GM19452 (cell line): ENCODE data around the gene MAD1L1.

Experiments used
- ATAC-seq: cut with Tn5 transposase; IDR thresholded peaks from one replicate; pipeline ENCODE4 v1.9.1; 2021; ENCODE audit not compliant: unreplicated experiment

Gene MAD1L1

GRCh38 chr7:2201686-2202360 is 30.9 kb downstream of the MAD1L1 start:
- ATAC-seq = no peak

GRCh38 chr7:2201128-2201527 is 31.6 kb downstream of the MAD1L1 start:
- ATAC-seq = no peak

- ATAC-seq = no peak
Measured at GRCh38 chr7:2200584-2200980, 32.2 kb downstream of the MAD1L1 start.

- ATAC-seq = no peak
Measured at GRCh38 chr7:2199956-2200583, 32.7 kb downstream of the MAD1L1 start.

- no peak for ATAC-seq
Measured at GRCh38 chr7:2199528-2199927, 33.2 kb downstream of the MAD1L1 start.

GRCh38 chr7:2198760-2199159 is 34.0 kb downstream of the MAD1L1 start:
- no peak for ATAC-seq

- ATAC-seq = no peak
Measured at GRCh38 chr7:2198206-2198605, 34.5 kb downstream of the MAD1L1 start.

- no peak for ATAC-seq
Measured at GRCh38 chr7:2197436-2198155, 35.1 kb downstream of the MAD1L1 start.

- no peak for ATAC-seq
Measured at GRCh38 chr7:2196381-2197378, 36.1 kb downstream of the MAD1L1 start.

GRCh38 chr7:2195400-2196246 is 37.1 kb downstream of the MAD1L1 start:
- no peak for ATAC-seq

GRCh38 chr7:2193575-2194305 is 39.0 kb downstream of the MAD1L1 start:
- ATAC-seq = no peak

GRCh38 chr7:2192831-2193534 is 39.8 kb downstream of the MAD1L1 start:
- ATAC-seq = no peak

- ATAC-seq = no peak
Measured at GRCh38 chr7:2191016-2191415, 41.7 kb downstream of the MAD1L1 start.

- ATAC-seq = no peak
Measured at GRCh38 chr7:2190531-2190930, 42.2 kb downstream of the MAD1L1 start.

- ATAC-seq = no peak
Measured at GRCh38 chr7:2186166-2186565, 46.6 kb downstream of the MAD1L1 start.

- ATAC-seq = no peak
Measured at GRCh38 chr7:2185715-2186114, 47.0 kb downstream of the MAD1L1 start.

GRCh38 chr7:2182461-2182860 is 50.3 kb downstream of the MAD1L1 start:
- ATAC-seq = no peak

- no peak for ATAC-seq
Measured at GRCh38 chr7:2181077-2181854, 51.5 kb downstream of the MAD1L1 start.
